SK-N-SH (cell line): ENCODE data around the gene IFNA1. TPM values are rescaled to one million over a fixed set of nuclear protein-coding genes. Genes with fewer than 3 reads are reported as not detected.

Experiments
- CTCF ChIA-PET: fragments of 300-600, 350-600 bp; formaldehyde crosslinking; extraction: SDS; loops from one replicate; lab custom pipeline; 2021; lab: Yijun Ruan, JAX
- POLR2A ChIA-PET: fragments of 350-600 bp; sonication (Branson Sonifier 250); formaldehyde crosslinking; extraction: SDS; loops from one replicate; lab custom pipeline; 2020; ENCODE audit warnings: antibody characterized with exemption, inconsistent platforms; lab: Yijun Ruan, JAX
- DNase-seq: peaks from one replicate; pipeline ENCODE4 v3.0.0; 2012
- H2AFZ ChIP-seq: fragments of 200-600 bp; sonication (generic); 2 replicates; pipeline ENCODE4 v1.8.1; 2016; ENCODE audit warnings: antibody characterized with exemption, mild to moderate bottlenecking, low read depth
- H3F3A ChIP-seq: fragments of 200-600 bp; sonication (generic); replicated peaks from 2 replicates; pipeline ENCODE3; 2016; ENCODE audit warnings: antibody characterized with exemption, mild to moderate bottlenecking; ENCODE audit not compliant: insufficient read depth
- H3K27ac ChIP-seq, 2 experiments: fragments of 200-500 bp in 1 of 2; fragments of 200-600 bp in 1 of 2; sonication (Bioruptor generic) in 1 of 2; sonication (generic), shearing (Covaris generic) in 1 of 2; 2 replicates each; pipeline versions ENCODE4 v1.5.1 to v1.6.1; 2014 to 2016; ENCODE audit warnings: low read depth in 2 of 2, inconsistent platforms in 1 of 2, low read length in 1 of 2, mild to moderate bottlenecking in 1 of 2, mixed read lengths in 1 of 2
- H3K27me3 ChIP-seq: fragments of 200-600 bp; sonication (generic), shearing (Covaris generic); 2 replicates; pipeline ENCODE4 v1.6.1; 2016; ENCODE audit warnings: mixed run types; ENCODE audit not compliant: insufficient read depth
- H3K36me3 ChIP-seq, 2 experiments: fragments of 200-500 bp in 1 of 2; fragments of 200-600 bp in 1 of 2; sonication (Bioruptor generic) in 1 of 2; sonication (generic) in 1 of 2; replicated peaks in 1 of 2; 2 replicates each; pipeline versions ENCODE3 to v1.5.1; 2014 to 2016; ENCODE audit warnings: low read length in 1 of 2, mild to moderate bottlenecking in 1 of 2; ENCODE audit not compliant: insufficient read depth in 2 of 2, control insufficient read depth in 1 of 2
- H3K4me1 ChIP-seq, 2 experiments: fragments of 200-500 bp in 1 of 2; fragments of 200-600 bp in 1 of 2; sonication (Bioruptor generic) in 1 of 2; sonication (generic), shearing (Covaris generic) in 1 of 2; 2 replicates each; pipeline versions ENCODE4 v1.5.1 to v1.6.1; 2014 to 2016; ENCODE audit warnings: low read depth in 1 of 2, low read length in 1 of 2, mixed run types in 1 of 2; ENCODE audit not compliant: insufficient read depth in 2 of 2, control insufficient read depth in 1 of 2
- H3K4me2 ChIP-seq: fragments of 200-600 bp; sonication (generic), shearing (Covaris generic); 2 replicates; pipeline ENCODE4 v1.6.1; 2017; ENCODE audit warnings: mixed run types
- H3K4me3 ChIP-seq, 2 experiments: fragments of 200-500 bp in 1 of 2; fragments of 200-600 bp in 1 of 2; sonication (Bioruptor generic) in 1 of 2; sonication (generic), shearing (Covaris generic) in 1 of 2; 2 replicates each; pipeline versions ENCODE4 v1.5.1 to v1.8.1; 2014 to 2016; ENCODE audit warnings: low read depth in 2 of 2, inconsistent platforms in 1 of 2, low read length in 1 of 2, mild to moderate bottlenecking in 1 of 2, mixed read lengths in 1 of 2, moderate library complexity in 1 of 2
- H3K79me2 ChIP-seq: fragments of 200-600 bp; sonication (generic); 2 replicates; pipeline ENCODE4 v1.8.1; 2017; ENCODE audit warnings: mild to moderate bottlenecking; ENCODE audit not compliant: insufficient read depth
- H3K9ac ChIP-seq: fragments of 200-600 bp; sonication (generic); 2 replicates; pipeline ENCODE4 v1.6.1; 2017; ENCODE audit warnings: mixed run types
- H3K9me2 ChIP-seq: fragments of 200-600 bp; sonication (generic); 2 replicates; pipeline ENCODE4 v1.6.1; 2017; ENCODE audit warnings: mixed run types
- H3K9me3 ChIP-seq: fragments of 200-600 bp; sonication (generic); 2 replicates; pipeline ENCODE4 v1.6.1; 2017; ENCODE audit warnings: mixed run types, mild to moderate bottlenecking, moderate library complexity
- H4K20me1 ChIP-seq: fragments of 200-600 bp; sonication (generic); 2 replicates; pipeline ENCODE4 v1.6.1; 2017; ENCODE audit warnings: mild to moderate bottlenecking, mixed run types; ENCODE audit not compliant: insufficient read depth
- CHD2 ChIP-seq: fragments of 150-350 bp; IDR thresholded peaks from 2 replicates; pipeline ENCODE4 v1.6.1; 2018; ENCODE audit warnings: low read length; ENCODE audit not compliant: partially characterized antibody
- CTCF ChIP-seq: fragments of 200-600 bp; sonication (generic); IDR thresholded peaks from 2 replicates; pipeline ENCODE4 v1.6.1; 2017; ENCODE audit warnings: antibody characterized with exemption, mild to moderate bottlenecking, moderate library complexity
- EZH2phosphoT487 ChIP-seq: fragments of 200-600 bp; sonication (generic); IDR thresholded peaks from 2 replicates; pipeline ENCODE4 v1.6.1; 2017; ENCODE audit warnings: low read depth, mixed run types, mild to moderate bottlenecking, antibody characterized with exemption, moderate library complexity, borderline replicate concordance
- FOSL2 ChIP-seq: IDR thresholded peaks from 2 replicates; pipeline ENCODE4 v1.4.0; 2012; ENCODE audit warnings: low read depth, mild to moderate bottlenecking, moderate library complexity, borderline replicate concordance
- GABPA ChIP-seq: IDR thresholded peaks from 2 replicates; pipeline ENCODE4 v1.4.0; 2012; ENCODE audit warnings: low read depth, mild to moderate bottlenecking
- GATA2 ChIP-seq: sonication (generic); formaldehyde crosslinking; IDR thresholded peaks from 2 replicates; pipeline ENCODE4 v1.5.0; 2020; ENCODE audit warnings: mild to moderate bottlenecking, missing genetic modification reagents
- IRF3 ChIP-seq: fragments of 150-350 bp; IDR thresholded peaks from 2 replicates; pipeline ENCODE4 v1.6.1; 2016; ENCODE audit warnings: mild to moderate bottlenecking, low read depth, low read length
- MAX ChIP-seq: IDR thresholded peaks from 2 replicates; pipeline ENCODE4 v1.4.0; 2012; ENCODE audit warnings: low read depth
- NRF1 ChIP-seq: IDR thresholded peaks from 2 replicates; pipeline ENCODE4 v1.6.1; 2012; ENCODE audit warnings: low read depth, mild to moderate bottlenecking, low read length
- RAD21 ChIP-seq: IDR thresholded peaks from 2 replicates; pipeline ENCODE4 v1.6.1; 2012; ENCODE audit warnings: mild to moderate bottlenecking, low read length
- RXRA ChIP-seq: IDR thresholded peaks from 2 replicates; pipeline ENCODE4 v1.4.0; 2012; ENCODE audit warnings: low read depth, mild to moderate bottlenecking, borderline replicate concordance
- SIN3A ChIP-seq: IDR thresholded peaks from 2 replicates; pipeline ENCODE4 v1.6.1; 2012; ENCODE audit warnings: low read depth, mild to moderate bottlenecking, low read length, moderate library complexity, borderline replicate concordance
- TEAD4 ChIP-seq: IDR thresholded peaks from 2 replicates; pipeline ENCODE4 v1.4.0; 2012; ENCODE audit warnings: mild to moderate bottlenecking, borderline replicate concordance; ENCODE audit not compliant: insufficient read depth
- YY1 ChIP-seq: IDR thresholded peaks from 2 replicates; pipeline ENCODE4 v1.4.0; 2012; ENCODE audit warnings: low read depth, mild to moderate bottlenecking
- WGBS: methylation state at CpG from one replicate; pipeline ENCODE4 v1.1.6; 2017; ENCODE audit warnings: low lambda C conversion rate; 5-methylcytosine and 5-hydroxymethylcytosine counted together
- polyA plus RNA-seq, 3 experiments: library from polyadenylated mRNA; depleted of rRNA; stranded (reverse); fragments of >200 nt; gene quantifications; 2 replicates each; pipeline ENCODE4 v1.2.3, GENCODE V29; 2012

The IFNA1 gene
- polyA plus RNA-seq, 1 of the 3 experiments (the other 2 are of a cell fraction), result not detected

- Histone ChIP-seq H3K9ac (no peak within 1 kb of the TSS), H3K36me3 (no peaks in the 10 kb centered on the region), H3K4me2 (no peak within 1 kb of the TSS), H3K4me1 (no peaks in the 10 kb centered on the region), H3K4me3 (no peak within 1 kb of the TSS), H3K79me2 (no peaks in the 10 kb centered on the region), H2AFZ (no peak within 1 kb of the TSS), H3K9me3 (no peaks in the 10 kb centered on the region), H4K20me1 (no peaks in the 10 kb centered on the region), H3K9me2 (no peaks in the 10 kb centered on the region), H3K27me3 (peaks cover 6% of the 10 kb centered on the region; the same call in 1 of the 2 replicates), H3K27ac (no peak within 1 kb of the TSS), H3F3A (no peaks in the 10 kb centered on the region)
- ChIA-PET CTCF (interaction anchor here (0.9 to 3.4 kb wide), 3 partner anchors 11 to 26 kb away, joined by 3 to 15 read pairs (median 4); no protein-coding TSS in a partner anchor), POLR2A (no interaction called here)
- WGBS, result 8% methylated on average over 1 of the region's 1 CpG
- DNase-seq, result no peak
- no peak for TF ChIP-seq EZH2phosphoT487
- TF ChIP-seq GATA2 (CRISPR knock-in tag), result no peak
Observed at GRCh38 chr9:21408817-21409216, 31.4 kb upstream of the IFNA1 start, which contains the start of gene IFNA8. TSS of gene IFNA8 (plus strand) at chr9:21409117. CDS start at chr9:21409177, 60 bp downstream.

GRCh38 chr9:21412107-21412506, 28.1 kb upstream of the IFNA1 start:
- DNase-seq, result no peak
- Histone ChIP-seq H3K27ac (no peak overlapping the region), H3K9ac (no peak overlapping the region), H3F3A (no peaks in the 10 kb centered on the region), H3K79me2 (no peaks in the 10 kb centered on the region), H3K4me3 (no peak overlapping the region), H4K20me1 (no peaks in the 10 kb centered on the region), H3K4me1 (no peaks in the 10 kb centered on the region), H3K36me3 (no peaks in the 10 kb centered on the region), H3K4me2 (no peak overlapping the region), H3K9me2 (no peaks in the 10 kb centered on the region), H3K27me3 (peaks cover 6% of the 10 kb centered on the region; the same call in 1 of the 2 replicates), H3K9me3 (no peaks in the 10 kb centered on the region), H2AFZ (no peak overlapping the region)
- ChIA-PET POLR2A (no interaction called here), CTCF (interaction anchor here (0.6 to 1.6 kb wide), 3 partner anchors 17 to 77 kb away, joined by 3 to 5 read pairs (median 5); no protein-coding TSS in a partner anchor)
- no peak for TF ChIP-seq YY1
- no peak for TF ChIP-seq RXRA

GRCh38 chr9:21413151-21413550, 27.1 kb upstream of the IFNA1 start:
- Histone ChIP-seq H3K9ac (no peak overlapping the region), H4K20me1 (no peaks in the 10 kb centered on the region), H3K4me2 (no peak overlapping the region), H3F3A (no peaks in the 10 kb centered on the region), H3K4me3 (no peak overlapping the region), H3K27ac (no peak overlapping the region), H2AFZ (no peak overlapping the region), H3K9me2 (no peaks in the 10 kb centered on the region), H3K79me2 (no peaks in the 10 kb centered on the region), H3K27me3 (peaks cover 6% of the 10 kb centered on the region; the same call in 1 of the 2 replicates), H3K36me3 (no peaks in the 10 kb centered on the region), H3K9me3 (no peaks in the 10 kb centered on the region), H3K4me1 (no peaks in the 10 kb centered on the region)
- POLR2A ChIA-PET, result no interaction called here
- DNase-seq, result no peak
- 22% methylated on average over 4 of the region's 4 CpGs for WGBS
- CTCF ChIA-PET, result interaction anchor here (1.3 to 2.1 kb wide), 3 partner anchors 18 to 87 kb away, joined by 5 read pairs; no protein-coding TSS in a partner anchor
- TF ChIP-seq GABPA (no peak), CTCF (no peak), IRF3 (no peak), FOSL2 (no peak), RXRA (no peak), EZH2phosphoT487 (no peak), SIN3A (no peak), GATA2 (CRISPR knock-in tag) (no peak), NRF1 (no peak), TEAD4 (no peak), YY1 (no peak), MAX (no peak), RAD21 (no peak), CHD2 (no peak)
